ENCODE measurements around the gene IP6K1.

IP6K1 gene

GRCh38 chr3:49674497-49674983 is 111.8 kb downstream of the IP6K1 start:
- H3K27me3 Mint-ChIP-seq (ENCODE audit: low read depth): no peaks in the 10 kb centered on the region
- peak overlapping the region; percentile 93 for H3K4me3 Mint-ChIP-seq
- H3K4me1 Mint-ChIP-seq (ENCODE audit: low read depth): peaks cover 20% of the 10 kb centered on the region
- peak overlapping the region; percentile 97 for H3K27ac Mint-ChIP-seq
- H3K9me3 Mint-ChIP-seq: no peaks in the 10 kb centered on the region
- peaks cover 6% of the 10 kb centered on the region for H3K36me3 Mint-ChIP-seq (ENCODE audit: low read depth)
